Pancreas (tissue), 10 donors: Measurements from ENCODE around the gene TMC1. TPM values are rescaled to one million over a fixed set of nuclear protein-coding genes. Genes with fewer than 3 reads are reported as not detected.

Experiments
- ATAC-seq, 4 donors: fragments of 200-7000 bp; cut with Tn5 transposase; one replicate each; pipeline versions ENCODE4 v1.8.0 to v1.9.1; 2020; ENCODE audit warnings: mild to moderate bottlenecking in 4 of 4, moderate library complexity in 4 of 4
- DNase-seq, 6 donors: peaks; one replicate each; pipeline ENCODE4 v3.0.0-alpha.2; 2020
- FAIRE-seq: peaks from 2 replicates; lab custom pipeline; 2012; peaks lifted over from hg19 to GRCh38; lab: Jason Lieb, UNC
- H3K27ac ChIP-seq, 4 donors: fragments of 200-600 bp; sonication (generic); 1 replicate in 3 of 4; 2 replicates in 1 of 4; pipeline versions ENCODE4 v1.5.0 to v1.8.0; 2020
- H3K27me3 ChIP-seq, 4 donors: fragments of 200-600 bp; one replicate each; pipeline ENCODE4 v1.8.0; 2021
- H3K36me3 ChIP-seq, 3 donors: fragments of 200-600 bp; sonication (generic) in 1 of 3; one replicate each; pipeline versions ENCODE4 v1.5.0 to v1.8.0; 2020 to 2021
- H3K4me1 ChIP-seq, 3 donors: fragments of 200-600 bp; one replicate each; pipeline ENCODE4 v1.8.0; 2021
- H3K4me3 ChIP-seq, 4 donors: fragments of 200-600 bp; sonication (generic) in 2 of 4; one replicate each; pipeline versions ENCODE4 v1.5.0 to v1.8.0; 2020 to 2021
- H3K9me3 ChIP-seq, 4 donors: fragments of 200-600 bp; one replicate each; pipeline ENCODE4 v1.8.0; 2021
- CTCF ChIP-seq, 4 donors: fragments of 200-600 bp; sonication (generic) in 3 of 4; IDR thresholded peaks; one replicate each; pipeline versions ENCODE4 v1.5.0 to v1.8.0; 2021; ENCODE audit warnings: antibody characterized with exemption in 4 of 4
- WGBS, 2 donors: extraction: QIAGEN DNeasy Blood & Tissue Kit; methylation state at CpG; one replicate each; pipeline ENCODE4 v1.1.7; 2013; 5-methylcytosine and 5-hydroxymethylcytosine counted together
- intact Hi-C, 3 donors: fragments of 100-400 bp; cut with DNase I; formaldehyde crosslinking; loops; one replicate each; pipeline versions ENCODE4 v1.11.1 to v1.14.2; 2022
- polyA plus RNA-seq, 2 donors: library from polyadenylated mRNA; stranded (reverse); fragments of 200-250 nt; gene quantifications; one replicate each; pipeline ENCODE4 v1.2.3, GENCODE V29; 2013
- total RNA-seq, 6 donors: library from RNA; stranded (reverse); fragmentation: NEBNext Ultra II Directional in 4 of 6; extraction: Animal tissue kit (Norgen Biotek cat#: 25700) in 4 of 6; gene quantifications; one replicate each; pipeline versions ENCODE4 v1.2.1 to v1.2.4, GENCODE V29; 2021 to 2023
- donor health status: healthy with polysubstance abuse.
- donor health status: DM: no; HTN: no; CAD: no; lungs with moderate emphysema.
- donor health status: DM: no; HTN: no; CAD: no.
- donor health status: control.
- donor health status: control.
- donor health status: Bipolar disorder and iron deficiency.
- donor health status: DM: yes; HTN: yes; CAD: no.
- donor health status: DM: no; HTN: no; CAD: no.
- donor health status: DM: no; HTN: no; CAD: no.
- donor health status: DM: yes; HTN: yes; CAD: no.

TMC1 gene
- total and polyA plus RNA-seq, 8 donors: not detected

- no peak for TF ChIP-seq CTCF (IDR thresholded peaks at IDR 0.05)
- Histone ChIP-seq H3K27ac (no peak overlapping the region), H3K9me3 (peaks cover 0 to 3% (median 0%) of the 10 kb centered on the region in 4 donors), H3K4me1 (no peaks in the 10 kb centered on the region), H3K36me3 (no peaks in the 10 kb centered on the region), H3K27me3 (peaks cover 0 to 3% (median 0%) of the 10 kb centered on the region in 4 donors), H3K4me3 (no peak overlapping the region)
- ATAC-seq (no peak), FAIRE-seq (no peak), DNase-seq (no peak)
- 57 to 73% methylated on average over 3 of the region's 3 CpGs for WGBS, 2 donors
- intact Hi-C loops: no loop called here
Observed at GRCh38 chr9:72695365-72695764, 174.0 kb downstream of the TMC1 start.

GRCh38 chr9:72696511-72696910, 175.1 kb downstream of the TMC1 start:
- intact Hi-C loops: no loop called here
- no peak overlapping the region for H3K4me3 ChIP-seq
- peaks cover 0 to 3% (median 0%) of the 10 kb centered on the region in 4 donors for H3K9me3 ChIP-seq
- ATAC-seq (no peak), DNase-seq (no peak), FAIRE-seq (no peak)
- H3K4me1 ChIP-seq: no peaks in the 10 kb centered on the region
- H3K36me3 ChIP-seq: no peaks in the 10 kb centered on the region
- TF ChIP-seq CTCF (IDR thresholded peaks at IDR 0.05): no peak
- H3K27ac ChIP-seq: no peak overlapping the region
- peaks cover 0 to 3% (median 0%) of the 10 kb centered on the region in 4 donors for H3K27me3 ChIP-seq

- H3K9me3 ChIP-seq: peaks cover 0 to 3% (median 0%) of the 10 kb centered on the region in 4 donors
- no peak for DNase-seq
- no peaks in the 10 kb centered on the region for H3K4me1 ChIP-seq
- H3K27me3 ChIP-seq: no peaks in the 10 kb centered on the region
- intact Hi-C loops: no loop called here
- WGBS, 2 donors: 90 to 91% methylated on average over 3 of the region's 3 CpGs
- ATAC-seq: no peak
- H3K27ac ChIP-seq: no peak overlapping the region
- FAIRE-seq: no peak
- no peak overlapping the region for H3K4me3 ChIP-seq
- no peak for TF ChIP-seq CTCF (IDR thresholded peaks at IDR 0.05)
- H3K36me3 ChIP-seq: no peaks in the 10 kb centered on the region
Observed at GRCh38 chr9:72701510-72701909, 180.1 kb downstream of the TMC1 start.

DNA sequence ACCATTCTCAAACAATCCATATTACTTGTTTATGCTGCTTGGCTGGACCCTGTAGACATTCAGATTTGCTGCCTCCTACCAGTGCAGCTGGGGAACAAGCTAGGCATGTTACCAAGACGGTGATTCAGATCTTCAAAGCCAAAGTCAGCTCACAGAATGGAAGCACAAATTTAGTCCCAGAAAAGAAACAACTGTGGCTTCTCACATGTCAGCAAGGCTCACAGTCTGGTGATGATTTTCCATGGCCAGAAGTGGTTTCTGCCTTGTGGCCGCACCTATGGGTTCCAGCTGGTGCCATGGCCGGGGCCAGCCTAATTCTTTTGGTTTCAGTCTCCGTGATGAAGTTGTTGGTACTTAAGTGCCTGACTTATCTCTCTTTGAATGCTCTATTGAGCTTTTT, 182.2 kb downstream of the TMC1 start:
- ATAC-seq (no peak), FAIRE-seq (no peak), DNase-seq (no peak)
- no peak overlapping the region for H3K27ac ChIP-seq
- 69 to 77% methylated on average over 4 of the region's 4 CpGs for WGBS, 2 donors
- intact Hi-C loops: no loop called here
- H3K4me1 ChIP-seq: no peaks in the 10 kb centered on the region
- TF ChIP-seq CTCF (IDR thresholded peaks at IDR 0.05): no peak
- no peaks in the 10 kb centered on the region for H3K9me3 ChIP-seq
- H3K27me3 ChIP-seq: no peaks in the 10 kb centered on the region
- no peaks in the 10 kb centered on the region for H3K36me3 ChIP-seq
- no peak overlapping the region for H3K4me3 ChIP-seq

GRCh38 chr9:72704688-72705375, 183.4 kb downstream of the TMC1 start:
- H3K27me3 ChIP-seq: no peaks in the 10 kb centered on the region
- H3K4me3 ChIP-seq: no peak overlapping the region
- H3K36me3 ChIP-seq: no peaks in the 10 kb centered on the region
- ATAC-seq (no peak), FAIRE-seq (no peak), DNase-seq (no peak)
- intact Hi-C loops: no loop called here
- no peaks in the 10 kb centered on the region for H3K4me1 ChIP-seq
- no peak overlapping the region for H3K27ac ChIP-seq
- 93 to 94% methylated on average over 1 of the region's 1 CpG for WGBS, 2 donors
- TF ChIP-seq CTCF (IDR thresholded peaks at IDR 0.05): no peak
- H3K9me3 ChIP-seq: no peaks in the 10 kb centered on the region
